Effector memory CD4-positive, alpha-beta T cell (primary cell): ENCODE data around the gene PTCD3.

Experiments
- DNase-seq, 3 donors: peaks; one replicate each; pipeline ENCODE4 v3.0.0-alpha.2; 2020
- H3K27ac ChIP-seq: 2 replicates; pipeline ENCODE4 v1.7.0; 2013; ENCODE audit warnings: mild to moderate bottlenecking, low read length, moderate library complexity; ENCODE audit not compliant: insufficient read depth, poor library complexity, severe bottlenecking
- H3K27me3 ChIP-seq: replicated peaks from 2 replicates; pipeline ENCODE4 v1.7.0; 2013; ENCODE audit warnings: mild to moderate bottlenecking, low read length; ENCODE audit not compliant: insufficient read depth, control insufficient read depth, poor library complexity, severe bottlenecking
- H3K36me3 ChIP-seq: 2 replicates; pipeline ENCODE4 v1.7.0; 2013; ENCODE audit warnings: mild to moderate bottlenecking, low read length, moderate library complexity; ENCODE audit not compliant: control insufficient read depth, insufficient read depth
- H3K4me1 ChIP-seq: 2 replicates; pipeline ENCODE4 v1.7.0; 2013; ENCODE audit warnings: low read length, mild to moderate bottlenecking; ENCODE audit not compliant: control insufficient read depth, insufficient read depth, poor library complexity, severe bottlenecking
- H3K4me3 ChIP-seq: 2 replicates; pipeline ENCODE4 v1.7.0; 2013; ENCODE audit warnings: low read length, low read depth, mild to moderate bottlenecking; ENCODE audit not compliant: insufficient read depth, poor library complexity, severe bottlenecking
- H3K9me3 ChIP-seq: 2 replicates; pipeline ENCODE4 v1.7.0; 2013; ENCODE audit warnings: mild to moderate bottlenecking, low read length, moderate library complexity; ENCODE audit not compliant: control insufficient read depth

Gene PTCD3

GRCh38 chr2:86107031-86107430, 996 bp downstream of the PTCD3 start:
- Histone ChIP-seq H3K4me3 (peak overlapping the region; percentile 81), H3K9me3 (no peaks in the 10 kb centered on the region), H3K27ac (peak overlapping the region; percentile 88), H3K27me3 (no peaks in the 10 kb centered on the region), H3K4me1 (peaks cover 11% of the 10 kb centered on the region), H3K36me3 (peaks cover 23% of the 10 kb centered on the region)
- no peak for DNase-seq

- H3K9me3 ChIP-seq: no peaks in the 10 kb centered on the region
- peaks cover 87% of the 10 kb centered on the region for H3K36me3 ChIP-seq
- H3K27me3 ChIP-seq: no peaks in the 10 kb centered on the region
- H3K4me1 ChIP-seq: no peaks in the 10 kb centered on the region
- no peak for DNase-seq
- H3K27ac ChIP-seq: no peak overlapping the region
- H3K4me3 ChIP-seq: no peak overlapping the region
Observed at GRCh38 chr2:86118130-86118529, 12.1 kb downstream of the PTCD3 start.

- H3K27ac ChIP-seq: no peak overlapping the region
- H3K27me3 ChIP-seq: no peaks in the 10 kb centered on the region
- peaks cover 92% of the 10 kb centered on the region for H3K36me3 ChIP-seq
- no peak overlapping the region for H3K4me3 ChIP-seq
- DNase-seq: no peak
- no peaks in the 10 kb centered on the region for H3K4me1 ChIP-seq
- H3K9me3 ChIP-seq: no peaks in the 10 kb centered on the region
Observed at GRCh38 chr2:86123328-86123925, 17.4 kb downstream of the PTCD3 start.

DNA sequence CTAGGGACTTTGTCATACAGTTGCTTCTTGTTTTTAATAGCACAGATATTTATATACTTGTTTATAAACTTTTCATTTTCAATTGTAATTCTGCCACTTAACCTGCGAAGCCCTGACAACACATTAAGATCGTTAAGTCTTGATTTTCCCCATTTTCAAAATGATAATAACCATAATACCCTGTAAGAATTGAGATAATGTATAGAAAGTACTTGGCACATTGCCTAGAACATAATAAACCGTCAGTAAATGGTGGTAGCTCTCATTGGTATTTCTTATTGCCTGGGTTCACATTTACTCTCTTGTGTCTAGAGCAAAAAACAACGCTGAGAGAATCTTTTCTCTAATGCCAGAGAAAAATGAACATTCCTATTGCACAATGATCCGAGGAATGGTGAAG, 18.6 kb downstream of the PTCD3 start:
- no peaks in the 10 kb centered on the region for H3K27me3 ChIP-seq
- H3K9me3 ChIP-seq: no peaks in the 10 kb centered on the region
- peaks cover 90% of the 10 kb centered on the region for H3K36me3 ChIP-seq
- no peak overlapping the region for H3K4me3 ChIP-seq
- H3K27ac ChIP-seq: no peak overlapping the region
- DNase-seq: no peak
- H3K4me1 ChIP-seq: no peaks in the 10 kb centered on the region

DNA sequence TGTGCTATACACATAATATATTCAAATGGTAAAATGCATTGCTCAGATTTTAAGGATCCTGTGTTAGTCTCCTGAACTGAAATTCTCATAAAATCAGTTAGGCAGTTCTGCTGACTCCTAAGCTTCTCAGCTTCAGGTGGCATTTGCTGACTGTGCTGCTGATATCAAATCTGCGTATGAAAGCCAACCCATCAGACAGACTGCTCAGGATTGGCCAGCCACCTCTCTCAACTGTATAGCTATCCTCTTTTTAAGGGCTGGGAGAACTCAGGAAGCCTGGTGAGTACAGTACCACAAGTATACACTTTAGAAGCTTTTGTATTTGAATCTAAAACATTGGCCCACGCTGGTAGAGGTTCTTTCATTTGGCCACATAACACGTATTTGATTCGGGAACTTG, 28.7 kb downstream of the PTCD3 start:
- Histone ChIP-seq H3K4me1 (peaks cover 1% of the 10 kb centered on the region), H3K4me3 (no peak overlapping the region), H3K27me3 (no peaks in the 10 kb centered on the region), H3K36me3 (peaks cover 82% of the 10 kb centered on the region), H3K27ac (no peak overlapping the region), H3K9me3 (no peaks in the 10 kb centered on the region)
- no peak for DNase-seq

GRCh38 chr2:86135653-86136052, 29.6 kb downstream of the PTCD3 start:
- Histone ChIP-seq H3K4me3 (no peak overlapping the region), H3K4me1 (peaks cover 5% of the 10 kb centered on the region), H3K27me3 (no peaks in the 10 kb centered on the region), H3K9me3 (no peaks in the 10 kb centered on the region), H3K36me3 (peaks cover 86% of the 10 kb centered on the region), H3K27ac (no peak overlapping the region)
- no peak for DNase-seq

GRCh38 chr2:86136141-86136540, 30.1 kb downstream of the PTCD3 start:
- Histone ChIP-seq H3K4me3 (no peak overlapping the region), H3K9me3 (no peaks in the 10 kb centered on the region), H3K27ac (no peak overlapping the region), H3K36me3 (peaks cover 87% of the 10 kb centered on the region), H3K27me3 (no peaks in the 10 kb centered on the region), H3K4me1 (peaks cover 5% of the 10 kb centered on the region)
- no peak for DNase-seq

GRCh38 chr2:86138736-86139625, 32.9 kb downstream of the PTCD3 start:
- H3K9me3 ChIP-seq: no peaks in the 10 kb centered on the region
- peaks cover 5% of the 10 kb centered on the region for H3K4me1 ChIP-seq
- peaks cover 74% of the 10 kb centered on the region for H3K36me3 ChIP-seq
- H3K4me3 ChIP-seq: no peak overlapping the region
- no peak overlapping the region for H3K27ac ChIP-seq
- no peak for DNase-seq
- H3K27me3 ChIP-seq: no peaks in the 10 kb centered on the region

GRCh38 chr2:86139981-86140380, 33.9 kb downstream of the PTCD3 start:
- no peak for DNase-seq
- Histone ChIP-seq H3K4me1 (peaks cover 5% of the 10 kb centered on the region), H3K27ac (no peak overlapping the region), H3K9me3 (no peaks in the 10 kb centered on the region), H3K36me3 (peaks cover 74% of the 10 kb centered on the region), H3K4me3 (no peak overlapping the region), H3K27me3 (no peaks in the 10 kb centered on the region)

DNA sequence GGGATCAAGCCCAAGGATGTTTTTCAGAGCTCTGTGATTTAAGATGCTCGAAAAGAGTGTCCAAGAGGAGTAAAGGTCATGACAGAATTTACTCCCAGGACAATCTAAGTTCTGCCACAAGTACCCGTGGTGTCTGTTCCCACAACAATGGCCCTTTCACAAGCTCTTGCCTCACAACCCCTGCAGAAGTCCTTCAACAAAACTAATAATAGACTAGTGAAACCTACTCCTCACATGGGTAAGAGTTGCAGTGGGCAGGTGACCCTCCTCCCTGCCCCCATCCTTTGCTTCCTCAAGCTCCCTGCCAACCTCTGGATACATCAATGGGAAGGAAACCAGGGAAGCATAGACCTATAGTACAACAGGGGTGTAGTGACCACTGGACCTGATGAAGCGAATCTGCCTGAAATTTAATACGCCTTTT, 34.9 kb downstream of the PTCD3 start:
- peaks cover 5% of the 10 kb centered on the region for H3K4me1 ChIP-seq
- no peak for DNase-seq
- H3K27ac ChIP-seq: peak overlapping the region; percentile 21
- H3K9me3 ChIP-seq: no peaks in the 10 kb centered on the region
- no peaks in the 10 kb centered on the region for H3K27me3 ChIP-seq
- H3K36me3 ChIP-seq: peaks cover 74% of the 10 kb centered on the region
- H3K4me3 ChIP-seq: no peak overlapping the region
